ENCODE results near the gene MYT1. TPM values are rescaled to one million over a fixed set of nuclear protein-coding genes. Genes with fewer than 3 reads are reported as not detected.
"Not testable (repeated sequence)": the region's sequence is repeated elsewhere in the genome, so short reads cannot be mapped to it uniquely, and the experiment has no call there.

Gene MYT1
- total and polyA plus RNA-seq, 9 of the 15 experiments (the other 6 are each of a cell fraction or from before 2014, with no cell fraction given), result 0.02 to 0.12 (median 0.06) TPM; not detected in 4

GRCh38 chr20:64186071-64186598 lies 21.9 kb downstream of the MYT1 start:
- peaks cover 2% of the 10 kb centered on the region for H3K9me1 ChIP-seq (ENCODE audit: control insufficient read depth, insufficient read depth, low read length)
- intact Hi-C loops (cut with micrococcal nuclease) (no loop called here), in situ Hi-C loops (cut with MboI) (no loop called here)
- ChIA-PET CTCF (ENCODE audit: low intra/inter-chr PET ratio) (no interaction called here), POLR2A (no interaction called here)
- no peak overlapping the region for H2AFZ ChIP-seq (ENCODE audit: low read depth, low read length)
- H3K4me1 ChIP-seq (replicated peaks in 1 of 2; ENCODE audit: control insufficient read depth in 2 of 2, insufficient read depth in 2 of 2, low read length in 2 of 2), result peaks cover 0 to 3% of the 10 kb centered on the region in 2 experiments; a peak in 2 of 5 replicates
- peaks cover 60 to 86% of the 10 kb centered on the region in 2 experiments for H3K27me3 ChIP-seq (ENCODE audit: control insufficient read depth in 2 of 2, insufficient read depth in 2 of 2, low read length in 2 of 2)
- no peak overlapping the region for H3K27ac ChIP-seq (ENCODE audit: extremely low read depth, low read depth, low read length)
- H3K36me3 ChIP-seq (ENCODE audit: control insufficient read depth, insufficient read depth, low read length), result no peaks in the 10 kb centered on the region
- H3K4me2 ChIP-seq (ENCODE audit: insufficient read depth, low read length), result no peak overlapping the region
- no peaks in the 10 kb centered on the region for H3K9me3 ChIP-seq (replicated peaks; ENCODE audit: control insufficient read depth, insufficient read depth, low read depth, low read length)
- H4K20me1 ChIP-seq (replicated peaks; ENCODE audit: control insufficient read depth, insufficient read depth, low read length), result no peaks in the 10 kb centered on the region; the same call in 1 of the 2 replicates
- H3K4me3 ChIP-seq, result no peak overlapping the region
- no TSS peak for BruUV-seq (replicated peaks)
- 0% methylated on average over 13 of the region's 13 CpGs for WGBS (ENCODE audit: insufficient coverage, low coverage, missing lambda C conversion rate)
- TF ChIP-seq PTTG1 (tag; IDR thresholded peaks at IDR 0.05; ENCODE audit: low read depth) (no peak), U2AF1 (optimal IDR thresholded peaks at IDR 0.05; ENCODE audit: low read depth, low read length) (no peak), DDX20 (tag; IDR thresholded peaks at IDR 0.05; ENCODE audit: low read depth) (no peak), ZNF561 (CRISPR knock-in tag; conservative IDR thresholded peaks at IDR 0.05) (no peak)
- FAIRE-seq, result no peak
- no peak for ATAC-seq
- no peaks in the 10 kb centered on the region for H3K79me2 ChIP-seq (ENCODE audit: control insufficient read depth, insufficient read depth, low read length)
- DNase-seq (ENCODE audit: extremely low read depth in 1 of 4, low spot score in 3 of 4), result no peak
- H3K9ac ChIP-seq (ENCODE audit: insufficient read depth in 1 of 2, low read depth in 2 of 2, low read length in 2 of 2), result no peak overlapping the region

GRCh38 chr20:64187213-64187612 lies 23.0 kb downstream of the MYT1 start:
- ATAC-seq; BruUV-seq (replicated peaks); H3K9me1 ChIP-seq (ENCODE audit: control insufficient read depth, insufficient read depth, low read length); intact Hi-C loops (cut with micrococcal nuclease); in situ Hi-C loops (cut with MboI); H3K9me3 ChIP-seq (replicated peaks; ENCODE audit: control insufficient read depth, insufficient read depth, low read depth, low read length); H3K36me3 ChIP-seq (ENCODE audit: control insufficient read depth, insufficient read depth, low read length); DNase-seq (ENCODE audit: extremely low read depth in 1 of 4, low spot score in 3 of 4); H3K4me1 ChIP-seq (replicated peaks in 1 of 2; ENCODE audit: control insufficient read depth in 2 of 2, insufficient read depth in 2 of 2, low read length in 2 of 2); H3K4me2 ChIP-seq (ENCODE audit: insufficient read depth, low read length); H3K4me3 ChIP-seq; H3K9ac ChIP-seq (ENCODE audit: insufficient read depth in 1 of 2, low read depth in 2 of 2, low read length in 2 of 2); H4K20me1 ChIP-seq (replicated peaks; ENCODE audit: control insufficient read depth, insufficient read depth, low read length); H3K79me2 ChIP-seq (ENCODE audit: control insufficient read depth, insufficient read depth, low read length); FAIRE-seq; POLR2A ChIA-PET; H2AFZ ChIP-seq (ENCODE audit: low read depth, low read length); H3K27ac ChIP-seq (ENCODE audit: extremely low read depth, low read depth, low read length): not testable (repeated sequence)
- H3K27me3 ChIP-seq (ENCODE audit: control insufficient read depth in 2 of 2, insufficient read depth in 2 of 2, low read length in 2 of 2), result peaks cover 57 to 87% of the 10 kb centered on the region in 2 experiments
- 6% methylated on average over 20 of the region's 24 CpGs for WGBS (ENCODE audit: insufficient coverage, low coverage, missing lambda C conversion rate)
- CTCF ChIA-PET (ENCODE audit: low intra/inter-chr PET ratio), result interaction anchor here (0.6 kb wide), 1 partner anchor 178 kb away, joined by 3 read pairs; no protein-coding TSS in a partner anchor
